NCI-H1417 treated with DMSO at 0.1 percent for 48 hours (cell line): ENCODE measurements around the gene FAM53B.

Experiments used
- DNase-seq: peaks from one replicate; lab custom pipeline; 2025; lab: John Stamatoyannopoulos, UW

The FAM53B gene

DNA sequence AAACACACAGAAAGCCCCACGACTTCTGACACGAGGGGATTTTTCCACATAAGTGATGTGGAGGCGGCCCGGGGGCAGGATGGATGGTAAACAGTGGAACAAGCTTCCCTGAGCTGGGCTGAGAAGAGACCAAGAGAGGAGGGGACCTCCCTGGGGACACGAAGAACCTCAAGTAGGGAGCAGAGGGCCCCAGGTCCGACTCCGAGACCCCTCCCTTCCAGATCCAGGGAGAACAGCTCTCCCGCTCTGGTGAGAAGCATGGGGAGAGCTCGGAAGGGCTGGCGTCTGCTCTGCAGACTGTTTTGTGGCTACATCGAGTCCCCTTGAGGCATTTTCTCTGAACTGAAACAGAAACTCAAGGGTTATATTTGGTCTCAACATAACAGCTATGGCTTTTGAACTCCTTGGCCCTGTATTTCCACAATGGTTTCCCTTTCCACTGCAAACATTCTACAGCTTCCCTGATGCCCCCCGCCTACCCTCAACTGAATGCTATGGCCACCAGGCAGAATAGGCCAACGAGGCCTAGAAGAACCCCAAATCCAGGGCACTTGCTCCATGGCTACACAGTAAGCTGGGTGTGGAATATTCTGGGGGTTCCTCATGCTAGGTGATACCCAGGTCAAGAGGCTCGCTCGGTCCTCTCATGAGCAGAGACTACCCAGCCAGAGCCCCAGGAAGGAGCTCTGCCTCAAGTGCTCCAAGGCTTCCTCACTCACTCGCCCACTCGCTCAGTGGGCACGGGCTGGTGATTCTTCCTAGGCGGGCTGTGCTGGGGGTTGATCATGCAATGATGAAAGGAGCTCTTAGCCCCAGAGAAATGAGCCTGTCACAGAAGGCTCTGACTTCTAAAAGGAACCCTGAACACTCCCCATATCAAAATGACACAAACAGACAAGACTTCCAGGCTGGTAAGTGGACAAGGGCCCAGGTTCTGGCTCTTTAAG lies 47.5 kb downstream of the FAM53B start:
- no peak for DNase-seq

DNA sequence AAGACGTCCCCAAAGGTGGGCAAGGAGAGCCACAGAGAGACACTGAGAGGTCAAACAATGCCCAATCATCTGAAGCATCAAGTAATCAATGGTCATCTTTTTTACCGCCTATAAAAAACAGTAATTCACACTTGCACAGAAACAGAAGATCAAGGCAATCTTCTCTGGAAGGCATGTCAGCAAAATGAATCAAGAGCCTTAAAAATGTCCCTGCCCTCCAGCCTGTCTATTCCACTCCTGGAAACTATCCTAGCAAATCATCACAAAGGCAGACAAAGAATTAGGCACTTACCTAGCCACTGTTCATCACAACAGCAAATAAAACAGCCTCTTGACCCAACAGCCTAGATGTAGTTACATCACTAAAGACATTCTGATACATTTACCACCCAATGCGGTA lies 48.9 kb downstream of the FAM53B start:
- no peak for DNase-seq

DNA sequence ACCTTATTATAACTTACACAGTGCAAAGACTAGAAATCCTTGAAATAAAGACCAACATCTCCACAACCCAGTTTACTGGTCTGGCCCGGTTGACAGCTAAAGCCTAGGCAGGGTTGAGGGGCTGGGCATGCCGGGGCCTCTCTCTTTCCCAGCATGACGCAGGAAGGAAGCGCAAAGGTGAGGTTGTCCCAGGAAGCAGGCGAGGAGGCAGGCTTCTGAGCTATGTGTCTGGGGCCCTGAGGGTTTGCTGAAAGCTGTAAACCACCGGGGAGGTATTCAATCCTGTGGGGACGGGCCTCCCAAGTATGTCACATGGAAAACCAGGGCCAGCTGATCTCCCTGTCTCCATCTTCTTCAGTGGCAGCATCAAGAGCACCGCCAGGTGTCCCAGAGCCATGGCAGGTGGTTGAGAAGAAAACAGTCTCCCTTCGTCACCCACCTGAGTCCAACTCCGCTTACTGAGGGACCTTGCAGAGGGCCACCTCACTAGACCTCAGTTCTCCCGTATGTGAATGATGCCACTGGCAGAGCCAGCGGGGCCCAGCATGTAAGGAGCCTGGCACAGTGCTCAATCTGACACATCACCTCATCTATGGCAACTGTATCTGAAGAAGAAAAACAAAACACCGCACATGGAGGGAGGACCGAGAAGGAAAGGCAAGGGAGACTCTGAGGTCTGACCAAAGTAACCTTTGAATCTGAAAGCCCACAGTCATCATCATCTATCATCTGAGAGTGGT lies 49.5 kb downstream of the FAM53B start:
- no peak for DNase-seq

DNA sequence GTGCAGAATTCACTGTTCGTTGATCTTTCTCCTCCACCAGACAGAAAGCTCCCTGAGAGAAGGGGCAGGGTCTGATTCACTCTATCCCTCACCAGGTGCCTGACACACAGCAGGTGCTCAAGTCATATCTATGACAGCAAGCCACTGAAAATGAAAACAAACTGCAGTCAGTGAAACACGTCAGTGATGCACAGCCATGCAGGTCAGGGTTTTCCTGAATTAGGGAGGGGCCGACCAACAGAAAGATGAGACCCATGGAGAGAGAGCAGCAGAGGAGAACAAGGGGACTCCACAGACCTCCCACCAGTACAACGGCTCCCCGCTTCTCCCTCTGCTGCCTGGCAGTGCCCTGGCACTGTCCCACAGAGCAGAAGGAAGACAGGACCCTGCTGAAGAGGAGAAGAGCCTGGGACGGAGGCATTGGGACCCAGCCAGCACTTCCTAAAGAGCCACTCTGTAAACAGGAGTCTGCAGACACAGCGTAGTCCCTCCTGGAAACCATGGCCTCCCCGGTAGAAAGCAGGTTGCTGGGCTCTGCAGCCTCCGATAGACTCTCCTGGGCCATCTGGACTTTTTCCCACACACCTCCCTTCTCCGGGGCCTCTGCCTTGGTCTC lies 50.3 kb downstream of the FAM53B start:
- peak; percentile 16 for DNase-seq

DNA sequence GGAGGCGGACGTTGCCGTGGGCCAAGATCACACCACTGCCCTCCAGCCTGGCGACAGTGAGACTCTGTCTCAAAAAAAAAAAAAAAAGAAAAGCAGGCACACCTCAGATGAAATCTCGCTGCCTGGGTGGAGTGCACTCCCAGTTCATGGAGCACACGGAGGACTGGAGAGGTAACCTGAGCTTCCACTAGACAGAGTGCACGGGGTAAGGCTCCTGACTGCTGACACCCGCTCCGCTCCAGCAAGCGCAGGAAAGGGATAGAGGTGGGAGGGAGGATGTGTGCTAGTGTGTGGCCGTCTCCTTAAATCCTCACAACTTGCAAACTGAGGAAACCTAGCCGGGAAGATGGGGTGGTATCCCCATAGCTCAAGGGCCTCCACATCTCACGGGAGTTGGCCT lies 50.8 kb downstream of the FAM53B start:
- DNase-seq: no peak

DNA sequence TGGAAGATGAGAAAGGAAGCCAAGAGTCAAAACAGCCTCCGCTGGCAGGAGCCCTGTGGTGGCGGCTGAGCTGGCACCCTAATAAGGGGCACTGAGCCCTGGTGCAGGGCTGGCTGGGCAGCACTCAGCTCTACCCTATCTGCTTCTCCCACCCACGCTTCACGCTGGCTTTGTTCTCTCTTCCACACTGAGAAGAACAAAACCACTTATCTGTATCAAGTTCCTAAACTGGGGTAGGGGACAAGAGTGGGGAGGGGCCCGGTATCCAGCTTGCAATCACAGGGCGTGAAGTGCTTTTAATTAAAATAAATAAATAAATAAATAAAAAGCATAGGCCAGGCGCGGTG lies 52.1 kb downstream of the FAM53B start:
- DNase-seq: no peak

DNA sequence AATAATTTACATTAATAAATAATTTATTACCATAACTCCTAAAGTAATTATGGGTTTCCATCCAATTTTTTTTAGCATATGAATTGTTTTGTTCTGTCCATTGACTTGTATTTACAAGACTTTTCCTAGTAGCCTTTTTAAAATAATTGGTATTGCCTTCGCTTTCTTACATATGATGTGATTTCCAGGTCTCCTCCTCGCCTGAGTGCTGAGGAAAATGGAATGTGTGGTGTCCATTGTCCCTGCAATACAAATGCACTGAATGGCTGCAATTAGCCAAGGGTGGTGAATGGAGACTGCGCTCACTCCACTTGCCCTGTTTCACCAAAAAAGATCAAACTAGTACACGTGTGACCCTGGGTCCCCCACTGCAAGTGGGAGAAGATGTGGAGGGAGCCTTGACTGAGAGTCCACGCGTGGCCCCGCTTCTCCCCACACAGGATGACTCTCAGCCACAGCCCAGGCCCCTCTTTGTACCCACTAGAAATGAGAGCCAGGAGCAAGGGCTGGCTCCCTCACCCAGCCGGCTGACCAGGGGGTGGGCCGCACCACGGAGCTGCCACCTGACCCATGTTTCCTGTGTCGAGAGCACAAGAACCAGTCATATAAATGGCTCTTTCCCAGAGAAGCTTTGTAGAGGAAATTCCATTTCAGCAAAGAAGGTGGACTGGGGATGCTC lies 52.6 kb downstream of the FAM53B start:
- peak; percentile 67 for DNase-seq

DNA sequence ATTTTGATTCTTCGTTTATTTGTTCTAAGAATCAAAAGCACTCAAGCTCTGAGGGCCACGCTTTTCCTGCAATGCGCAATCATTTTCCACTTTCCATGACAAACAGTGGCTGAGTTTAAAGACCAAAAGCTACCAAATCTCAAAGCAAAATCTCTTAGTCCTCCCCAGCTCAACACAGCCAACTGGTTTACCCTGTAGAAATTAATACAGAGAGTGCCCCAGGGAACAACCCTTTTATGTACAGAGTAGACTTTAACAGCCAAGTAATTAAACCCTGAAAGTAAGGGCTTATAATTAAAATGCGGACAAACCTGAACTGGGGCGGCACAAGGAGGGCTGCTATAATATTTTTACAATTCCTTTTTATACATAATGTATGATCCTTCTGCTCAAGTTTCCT lies 53.2 kb downstream of the FAM53B start:
- peak; percentile 67 for DNase-seq

DNA sequence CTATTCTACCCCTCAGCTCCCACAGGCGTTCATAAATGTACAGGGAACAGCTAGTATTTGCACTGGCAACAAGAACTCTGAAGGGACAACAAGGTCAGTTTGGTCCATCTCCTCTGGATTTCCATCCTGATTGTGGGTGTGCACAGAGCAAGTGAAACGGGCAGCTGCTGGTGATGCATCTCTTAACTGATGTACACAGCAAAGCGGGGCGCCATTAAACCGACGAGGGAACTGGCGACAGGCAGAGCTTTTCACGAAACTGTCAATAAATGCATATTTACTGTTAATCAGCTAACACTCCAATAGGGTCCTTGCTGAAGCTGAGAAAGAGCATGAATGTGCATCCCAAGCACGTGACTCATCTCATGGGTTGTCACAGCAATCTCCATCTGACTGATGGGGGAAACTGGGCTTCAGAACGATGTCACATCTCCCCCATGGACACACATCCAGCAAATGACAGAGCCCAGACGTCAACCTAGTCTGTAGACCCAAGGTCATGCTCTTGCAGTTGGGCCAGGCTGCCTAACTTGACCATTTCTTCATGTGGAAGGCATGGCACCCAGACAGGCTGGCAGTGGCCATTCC lies 54.2 kb downstream of the FAM53B start:
- no peak for DNase-seq

DNA sequence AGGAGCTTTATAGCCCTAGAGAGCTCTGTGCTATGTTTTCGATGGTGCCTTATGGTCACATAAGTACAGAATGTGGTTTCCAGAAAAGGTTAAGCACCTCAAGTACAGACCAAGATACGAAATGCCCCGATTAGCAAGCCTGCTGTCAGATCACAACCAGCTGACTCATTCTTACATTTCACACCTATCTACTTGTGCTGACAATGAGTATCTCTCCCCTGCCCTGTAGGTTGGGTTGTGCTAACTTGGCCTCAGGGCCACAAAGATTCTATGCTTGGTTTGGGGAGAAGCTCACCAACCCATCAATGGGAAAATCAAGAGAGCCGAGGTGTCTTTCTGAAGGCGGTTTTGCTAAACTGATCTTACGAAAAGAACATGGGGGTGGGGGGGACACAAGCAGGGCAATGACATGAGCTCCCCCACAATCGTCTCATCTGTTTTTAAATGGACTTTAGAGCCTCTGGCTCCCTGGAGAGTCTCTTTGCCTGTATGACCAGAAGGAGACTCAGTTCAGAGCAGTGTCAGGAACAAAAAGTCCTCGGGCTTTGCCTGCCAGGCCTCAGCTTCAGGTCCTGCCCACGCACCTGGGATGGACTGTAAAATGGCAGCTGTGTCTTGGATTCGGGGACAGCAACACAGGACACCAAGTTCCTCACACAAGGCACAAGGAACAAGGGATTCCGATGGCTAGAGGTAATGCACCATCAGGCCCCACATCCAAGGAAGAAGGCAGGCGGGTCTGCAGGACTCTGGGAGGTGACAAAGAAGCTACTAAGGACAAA lies 55.1 kb downstream of the FAM53B start:
- DNase-seq: no peak

DNA sequence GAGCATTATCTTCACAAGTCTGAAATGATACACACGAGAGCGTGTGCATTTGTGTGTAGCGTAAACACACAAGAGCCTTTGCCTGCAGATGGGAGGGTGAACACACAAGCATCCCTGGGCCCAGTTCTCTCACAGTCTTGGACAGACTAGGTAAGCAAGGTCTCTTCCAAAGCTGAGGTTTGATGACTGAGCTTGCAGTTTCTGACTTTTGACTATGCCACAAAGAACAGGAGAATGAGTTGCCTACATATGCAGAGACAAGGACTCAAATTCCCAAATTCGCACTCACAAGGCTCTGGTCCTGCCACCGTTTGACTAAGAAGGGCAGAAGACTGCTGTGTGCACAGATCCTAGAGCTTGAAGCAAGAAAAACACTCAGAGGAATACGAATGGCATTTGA lies 55.8 kb downstream of the FAM53B start:
- DNase-seq: no peak

DNA sequence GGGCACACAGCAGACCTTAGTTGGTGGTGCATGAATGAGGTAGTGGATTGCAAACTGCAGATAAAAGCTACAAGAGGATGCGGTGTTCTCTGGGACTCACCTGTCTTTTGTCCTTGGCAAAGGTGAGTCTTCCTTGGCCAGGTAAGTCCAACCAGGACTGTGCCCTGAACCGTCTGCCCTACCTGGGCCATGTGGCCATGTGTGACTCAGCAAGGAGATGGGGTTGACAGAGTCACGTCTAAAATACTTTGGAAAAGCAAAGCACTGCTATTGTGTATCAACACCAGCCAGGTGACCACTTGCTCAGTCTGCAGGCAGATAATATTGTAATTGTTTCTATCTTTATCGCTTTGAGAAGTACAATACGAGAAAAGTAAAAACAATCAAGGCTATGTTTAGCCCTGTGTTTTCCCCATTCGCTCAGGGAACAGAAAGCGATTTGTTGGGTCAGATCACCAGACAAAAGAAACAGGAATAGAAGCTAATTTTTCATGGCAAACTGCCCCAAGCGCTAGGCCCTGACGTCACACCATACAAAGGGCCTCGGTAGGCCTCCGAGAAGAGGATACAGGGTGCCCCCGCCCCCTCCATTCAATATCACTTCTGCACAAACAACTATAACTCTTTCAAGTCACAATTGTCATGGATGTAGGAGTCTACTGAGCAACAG lies 57.3 kb downstream of the FAM53B start:
- no peak for DNase-seq

DNA sequence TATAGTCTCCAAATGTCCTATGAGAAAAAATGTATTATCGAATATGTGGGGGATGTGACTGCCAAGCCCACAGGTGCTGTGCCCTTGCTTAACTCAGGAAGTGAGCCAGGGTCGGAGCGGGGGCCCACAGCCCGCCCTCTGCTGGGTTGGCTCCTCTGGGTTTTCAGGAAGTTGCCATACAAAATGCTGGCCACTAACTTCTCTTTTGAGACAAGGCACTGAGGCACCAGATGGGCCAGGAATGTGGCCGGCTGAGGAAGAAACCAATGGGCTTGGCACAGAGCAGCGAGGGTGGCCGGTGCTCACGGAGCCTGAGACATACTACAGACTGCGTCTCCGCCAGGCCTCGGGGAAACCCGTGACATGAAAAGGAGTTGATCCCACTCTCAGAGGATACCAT lies 58.9 kb downstream of the FAM53B start:
- no peak for DNase-seq

DNA sequence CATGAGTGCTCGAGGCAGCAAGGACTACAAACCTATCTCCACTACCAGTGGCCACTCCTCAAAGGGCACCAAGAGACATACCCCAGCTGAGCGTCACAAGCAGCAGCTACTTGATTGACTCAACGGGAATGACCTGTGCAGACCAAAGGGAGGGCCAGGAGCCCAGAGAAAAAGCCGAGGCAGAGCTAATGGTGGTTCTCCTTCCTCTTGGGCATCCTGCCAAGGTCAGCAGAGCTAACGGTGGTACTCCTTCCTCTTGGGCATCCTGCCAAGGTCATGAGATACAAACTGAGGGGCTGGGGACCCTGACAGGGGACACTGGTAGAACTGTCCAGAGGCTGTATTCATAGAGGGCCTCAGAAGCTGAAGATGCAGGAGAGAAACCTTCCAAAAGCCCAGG lies 60.4 kb downstream of the FAM53B start:
- DNase-seq: no peak

DNA sequence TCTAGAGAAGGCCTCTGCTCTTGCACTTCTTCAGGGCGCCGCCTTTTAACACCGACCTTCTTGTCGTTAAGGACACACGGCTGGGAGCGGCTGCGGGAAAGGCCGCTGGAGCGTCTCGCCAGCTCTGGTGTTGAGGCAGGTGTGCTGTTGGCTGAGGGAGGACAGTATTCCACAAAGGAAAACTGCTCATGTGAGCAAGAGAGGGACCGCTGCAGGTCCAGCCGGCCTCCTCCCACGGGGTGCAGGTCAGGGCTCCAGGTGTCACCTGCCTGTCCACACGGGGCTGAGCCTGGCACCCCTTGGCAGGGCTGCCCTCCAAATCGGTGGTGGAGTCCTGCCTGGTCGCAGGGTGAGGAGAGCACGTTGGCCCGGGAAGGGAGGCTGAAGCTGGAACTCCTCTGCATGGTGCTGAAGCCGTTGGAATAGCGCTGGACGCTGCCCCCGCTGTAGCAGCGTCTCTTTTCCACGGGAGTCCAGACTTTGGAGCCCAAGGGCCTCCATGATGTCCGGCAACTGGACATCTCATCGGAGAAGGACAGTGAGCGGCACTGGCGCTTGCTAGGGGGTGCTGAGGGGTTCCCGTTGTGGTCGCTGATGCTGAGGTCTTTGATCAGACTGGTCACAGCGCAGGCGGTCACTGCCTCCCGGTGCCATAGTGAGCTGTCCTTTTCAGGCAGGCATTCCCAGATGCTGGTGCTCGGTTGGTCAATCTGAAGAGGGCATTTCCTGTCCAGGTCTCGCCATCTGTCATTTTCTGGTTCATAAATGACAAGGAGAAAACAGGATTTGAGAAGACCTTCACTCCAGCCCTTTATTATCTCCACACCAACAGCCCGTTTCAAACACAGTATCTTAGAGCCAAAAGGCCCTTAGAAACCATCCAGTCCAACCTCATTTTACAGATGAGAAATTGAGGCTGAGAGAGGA lies 62.3 kb downstream of the FAM53B start:
- no peak for DNase-seq

DNA sequence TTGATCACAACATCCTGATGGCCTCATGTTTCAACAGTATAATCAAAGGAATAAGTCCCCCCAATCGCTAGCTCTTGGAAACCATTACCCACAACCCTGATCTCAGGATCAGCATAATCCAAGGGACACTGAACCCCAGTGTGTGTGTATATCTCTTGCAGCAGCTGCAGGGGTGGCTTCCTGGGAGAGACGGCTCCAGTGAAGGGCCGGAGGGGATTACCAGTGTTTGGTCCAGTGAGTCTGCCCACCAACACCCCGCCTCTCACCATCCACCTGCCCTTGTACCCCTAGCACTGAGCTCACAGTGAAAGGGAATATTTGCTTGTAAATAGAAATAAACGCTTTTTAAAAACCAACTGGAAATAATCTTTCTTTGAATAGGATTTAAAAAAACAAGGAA lies 63.1 kb downstream of the FAM53B start:
- no peak for DNase-seq

DNA sequence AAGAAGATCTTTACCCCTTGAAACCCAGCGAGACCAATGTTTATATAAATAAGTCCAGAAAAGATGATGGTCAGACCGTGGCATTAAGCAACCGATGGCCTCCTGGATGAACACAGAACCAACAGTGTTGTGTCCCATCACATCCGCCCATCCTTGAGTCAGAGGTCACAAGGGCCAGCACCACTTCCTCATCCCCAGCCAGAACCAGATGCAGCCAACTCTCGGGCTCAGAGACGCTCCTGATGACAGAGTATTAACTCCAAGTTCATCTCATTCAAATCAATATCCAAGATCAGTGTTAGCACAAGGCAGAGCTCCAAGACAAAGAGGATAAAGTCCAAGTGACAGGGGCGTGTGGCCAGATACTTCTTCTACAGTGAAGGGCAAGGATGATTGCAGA lies 63.5 kb downstream of the FAM53B start:
- no peak for DNase-seq

DNA sequence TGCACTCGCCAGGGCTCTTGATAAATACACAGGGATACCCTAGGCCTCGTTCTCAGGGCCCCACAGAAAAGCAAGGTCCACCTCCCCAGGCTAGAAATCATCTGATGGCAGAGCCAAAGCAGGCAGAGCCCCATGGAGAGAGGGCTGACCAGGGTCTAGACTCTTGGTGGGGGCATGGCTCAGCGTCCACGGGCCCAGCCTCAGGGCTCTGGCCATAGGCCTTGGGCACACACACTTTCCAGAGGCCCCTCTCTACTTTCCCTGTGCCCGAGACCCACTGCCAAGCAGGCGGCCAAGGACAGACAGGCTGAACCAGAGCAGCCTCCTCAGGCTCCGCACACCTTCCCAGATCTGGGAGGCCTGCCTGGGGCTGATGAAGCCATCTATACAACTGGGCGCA lies 64.8 kb downstream of the FAM53B start:
- no peak for DNase-seq

DNA sequence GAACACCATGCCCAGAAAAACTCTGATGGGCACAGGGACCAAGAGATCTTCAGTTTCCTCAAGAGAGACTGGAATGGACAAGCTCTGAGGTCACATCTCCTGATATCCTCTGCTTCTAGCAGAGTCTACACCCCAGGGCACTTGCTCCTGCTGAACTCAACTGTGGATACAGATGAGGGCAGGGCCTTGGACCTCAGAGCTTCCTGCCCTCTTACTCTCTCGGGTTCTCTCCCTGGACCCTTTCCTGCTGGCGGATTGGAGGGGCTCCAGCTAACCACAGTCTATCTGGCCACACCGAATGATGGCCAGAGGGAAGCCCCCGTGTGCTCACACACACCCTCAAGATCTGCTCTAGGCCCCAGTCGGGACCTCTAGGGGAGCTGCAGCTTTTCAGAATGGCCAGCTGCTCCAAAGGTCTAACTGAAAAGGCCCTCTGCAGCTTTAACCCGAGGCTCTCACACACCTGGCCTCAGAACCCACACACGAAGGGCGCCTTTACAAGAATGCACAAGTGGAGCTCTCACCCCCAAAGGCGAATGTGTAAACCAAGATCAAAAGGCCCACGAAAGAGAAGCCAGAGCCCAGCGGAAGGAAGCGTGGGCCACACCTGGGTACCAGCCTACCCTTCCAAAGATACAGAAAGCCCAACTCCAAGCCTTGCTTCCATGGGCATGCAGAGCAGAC lies 65.5 kb downstream of the FAM53B start:
- DNase-seq: no peak
